GM10847 (cell line): ENCODE results near the gene SGIP1.

ENCODE experiments used
- POLR2A ChIP-seq: IDR thresholded peaks from 2 replicates; pipeline ENCODE4 v1.6.1; 2011; ENCODE audit not compliant: insufficient read length; ENCODE audit errors: extremely low read depth

SGIP1 gene

GRCh38 chr1:66739401-66740157 lies 205.6 kb downstream of the SGIP1 start:
- TF ChIP-seq POLR2A: no peak

GRCh38 chr1:66745451-66745850 lies 211.5 kb downstream of the SGIP1 start:
- no peak for TF ChIP-seq POLR2A

- no peak for TF ChIP-seq POLR2A
These were observed 213.5 kb downstream of the SGIP1 start for GRCh38 chr1:66747501-66747900.

DNA sequence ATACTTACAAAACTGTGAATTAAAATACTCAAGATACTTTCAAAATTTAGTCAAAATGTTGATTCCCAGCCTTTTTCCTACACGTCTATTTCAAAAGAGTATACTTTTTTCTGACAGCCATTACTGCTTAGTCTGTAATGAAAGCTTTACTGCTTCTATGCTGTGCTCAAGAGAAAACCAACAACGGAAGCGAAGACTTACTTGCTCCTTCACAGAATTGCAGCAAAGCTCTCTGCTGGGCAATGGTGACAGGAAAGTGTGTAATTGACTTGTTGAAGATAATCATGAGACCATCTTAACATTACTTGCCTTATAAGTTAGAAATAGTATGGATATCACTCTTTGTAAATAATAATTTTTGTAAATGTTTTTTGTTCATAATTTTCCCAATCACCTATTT lies 216.6 kb downstream of the SGIP1 start:
- TF ChIP-seq POLR2A: no peak

DNA sequence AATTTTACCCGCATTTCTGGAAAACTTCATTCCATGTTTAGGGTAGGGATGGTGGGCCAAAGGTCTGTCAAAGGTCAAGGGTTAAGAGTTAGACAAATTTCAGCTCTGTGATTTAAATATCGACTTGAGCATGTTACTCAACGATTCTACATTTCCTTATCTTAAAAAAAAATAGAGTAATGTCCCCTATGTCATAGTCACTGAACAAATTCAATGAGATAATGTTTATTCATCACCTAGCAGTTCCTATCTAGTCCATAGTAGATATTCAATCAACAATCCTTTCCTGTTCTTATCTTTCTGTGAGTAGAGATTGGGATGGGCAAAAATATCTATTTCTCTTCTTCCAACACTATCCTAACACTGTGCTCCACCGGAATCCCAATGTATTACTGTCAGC lies 217.2 kb downstream of the SGIP1 start:
- no peak for TF ChIP-seq POLR2A

GRCh38 chr1:66752000-66752592 lies 218.1 kb downstream of the SGIP1 start, which contains the start of gene DYNLT5:
Gene DYNLT5, plus strand, starts transcription at chr1:66752459. Its CDS starts 2,200 bp downstream, at chr1:66754659.
- no peak for TF ChIP-seq POLR2A

GRCh38 chr1:66752671-66753371 lies 218.9 kb downstream of the SGIP1 start:
- TF ChIP-seq POLR2A: no peak

- TF ChIP-seq POLR2A: no peak
These were observed 223.8 kb downstream of the SGIP1 start for GRCh38 chr1:66757722-66758240.

DNA sequence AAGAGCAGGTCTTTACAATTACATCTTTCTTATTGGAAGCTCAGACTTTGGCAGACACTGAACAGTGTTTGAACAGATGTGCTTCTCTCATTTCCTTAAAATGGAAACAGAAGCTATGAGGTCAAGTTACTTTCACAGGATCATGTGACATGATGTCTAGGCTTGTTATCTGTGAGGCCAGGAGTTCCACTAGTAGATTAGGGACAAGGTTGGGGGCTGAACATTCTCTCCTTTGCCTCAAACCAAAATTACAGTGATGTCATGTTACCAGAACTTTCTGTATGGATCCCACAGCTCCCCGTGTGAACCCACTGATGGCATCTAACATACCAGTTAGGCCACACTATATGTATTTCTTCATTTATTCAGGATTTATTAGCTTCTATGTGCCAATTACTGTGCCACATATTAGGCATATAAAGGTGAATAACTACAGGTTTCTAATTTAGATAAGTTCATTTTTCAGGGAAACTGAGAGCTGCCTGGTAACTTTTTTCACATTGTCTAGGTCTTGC lies 224.3 kb downstream of the SGIP1 start:
- no peak for TF ChIP-seq POLR2A

GRCh38 chr1:66760506-66760905 lies 226.6 kb downstream of the SGIP1 start:
- no peak for TF ChIP-seq POLR2A

GRCh38 chr1:66761221-66761620 lies 227.3 kb downstream of the SGIP1 start:
- no peak for TF ChIP-seq POLR2A

DNA sequence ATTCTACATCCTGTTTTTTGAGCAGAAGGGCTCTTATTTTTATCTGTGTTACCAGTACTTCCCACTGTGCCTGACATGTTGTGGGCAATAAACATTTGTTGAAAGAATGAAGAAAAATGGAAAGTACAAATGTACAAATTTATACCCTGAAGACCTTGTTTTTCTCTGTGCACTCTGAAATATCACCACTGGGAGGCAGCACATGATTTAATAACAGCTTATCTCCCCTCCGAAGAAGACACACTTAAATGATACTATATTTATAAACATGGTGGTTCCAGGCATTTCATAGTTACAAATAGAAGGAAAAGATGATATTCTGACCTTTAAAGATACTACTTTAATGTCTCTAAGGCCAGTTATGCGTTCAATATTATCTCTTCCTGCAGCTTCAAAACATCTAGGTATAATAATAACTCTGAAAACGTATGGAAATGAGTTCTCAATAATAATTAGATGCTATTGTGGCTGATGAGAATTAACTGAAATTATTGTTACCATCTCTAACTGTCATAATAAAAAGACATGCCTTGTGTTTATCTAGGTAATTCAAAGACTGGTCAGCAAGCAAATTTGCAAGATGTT lies 231.1 kb downstream of the SGIP1 start:
- TF ChIP-seq POLR2A: no peak

- no peak for TF ChIP-seq POLR2A
These were observed 233.7 kb downstream of the SGIP1 start for GRCh38 chr1:66767626-66768025.

GRCh38 chr1:66768965-66769364 lies 235.0 kb downstream of the SGIP1 start:
- TF ChIP-seq POLR2A: no peak

- TF ChIP-seq POLR2A: no peak
These were observed 235.7 kb downstream of the SGIP1 start for GRCh38 chr1:66769512-66770229.
